HFFc6 (cell line): ENCODE results near the gene EPAS1. TPM values are rescaled to one million over a fixed set of nuclear protein-coding genes. Genes with fewer than 3 reads are reported as not detected.

ENCODE experiments used
- DNase-seq: peaks from one replicate; pipeline ENCODE4 v3.0.0-alpha.2; 2018
- H3K27ac Mint-ChIP-seq: 2 replicates; pipeline ENCODE4 v1.8.0; 2020; ENCODE audit warnings: mild to moderate bottlenecking, mixed read lengths
- H3K27me3 Mint-ChIP-seq: 2 replicates; pipeline ENCODE4 v1.8.0; 2021; ENCODE audit warnings: mild to moderate bottlenecking, moderate library complexity, mixed read lengths; ENCODE audit not compliant: insufficient read depth
- H3K36me3 Mint-ChIP-seq: 2 replicates; pipeline ENCODE4 v1.8.0; 2021; ENCODE audit warnings: low read depth, mixed read lengths
- H3K4me1 Mint-ChIP-seq: 2 replicates; pipeline ENCODE4 v1.8.0; 2020; ENCODE audit warnings: low read depth, mixed read lengths
- H3K4me3 Mint-ChIP-seq: 2 replicates; pipeline ENCODE4 v1.8.0; 2020; ENCODE audit warnings: mild to moderate bottlenecking, moderate library complexity, mixed read lengths
- H3K9me3 Mint-ChIP-seq: 2 replicates; pipeline ENCODE4 v1.8.0; 2020; ENCODE audit warnings: mild to moderate bottlenecking, mixed read lengths
- total RNA-seq, 6 experiments: library from RNA; stranded (reverse); fragmentation: NEBNext Ultra II Directional; extraction: Animal tissue kit (Norgen Biotek cat#: 25700); gene quantifications; 2 replicates in 1 of 6; 3 replicates in 5 of 6; pipeline ENCODE4 v1.2.3, GENCODE V29; 2021
- TF ChIP-seq, protein P1 (sequence below): fragments of 200-600 bp; sonication (generic); IDR thresholded peaks from 2 replicates; pipeline ENCODE4 v1.5.0; 2021; ENCODE audit warnings: antibody characterized with exemption, mild to moderate bottlenecking

EPAS1 gene
- total RNA-seq, 6 experiments from 2014 or later, result 93.5 to 115 (median 101) TPM

GRCh38 chr2:46320141-46320567, 22.9 kb downstream of the EPAS1 start:
- H3K27ac Mint-ChIP-seq, result no peak overlapping the region
- TF ChIP-seq, protein P1, sequence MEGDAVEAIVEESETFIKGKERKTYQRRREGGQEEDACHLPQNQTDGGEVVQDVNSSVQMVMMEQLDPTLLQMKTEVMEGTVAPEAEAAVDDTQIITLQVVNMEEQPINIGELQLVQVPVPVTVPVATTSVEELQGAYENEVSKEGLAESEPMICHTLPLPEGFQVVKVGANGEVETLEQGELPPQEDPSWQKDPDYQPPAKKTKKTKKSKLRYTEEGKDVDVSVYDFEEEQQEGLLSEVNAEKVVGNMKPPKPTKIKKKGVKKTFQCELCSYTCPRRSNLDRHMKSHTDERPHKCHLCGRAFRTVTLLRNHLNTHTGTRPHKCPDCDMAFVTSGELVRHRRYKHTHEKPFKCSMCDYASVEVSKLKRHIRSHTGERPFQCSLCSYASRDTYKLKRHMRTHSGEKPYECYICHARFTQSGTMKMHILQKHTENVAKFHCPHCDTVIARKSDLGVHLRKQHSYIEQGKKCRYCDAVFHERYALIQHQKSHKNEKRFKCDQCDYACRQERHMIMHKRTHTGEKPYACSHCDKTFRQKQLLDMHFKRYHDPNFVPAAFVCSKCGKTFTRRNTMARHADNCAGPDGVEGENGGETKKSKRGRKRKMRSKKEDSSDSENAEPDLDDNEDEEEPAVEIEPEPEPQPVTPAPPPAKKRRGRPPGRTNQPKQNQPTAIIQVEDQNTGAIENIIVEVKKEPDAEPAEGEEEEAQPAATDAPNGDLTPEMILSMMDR, result no peak
- H3K4me1 Mint-ChIP-seq, result peaks cover 77% of the 10 kb centered on the region
- H3K36me3 Mint-ChIP-seq, result peaks cover 12% of the 10 kb centered on the region
- no peak for DNase-seq
- H3K9me3 Mint-ChIP-seq, result 0 out of 2 replicates have a peak, but pooled peaks cover 6% of the 10 kb centered on the region
- no peaks in the 10 kb centered on the region; the same call in 1 of the 2 replicates for H3K27me3 Mint-ChIP-seq
- peak overlapping the region; percentile 4; the same call in 1 of the 2 replicates for H3K4me3 Mint-ChIP-seq

DNA sequence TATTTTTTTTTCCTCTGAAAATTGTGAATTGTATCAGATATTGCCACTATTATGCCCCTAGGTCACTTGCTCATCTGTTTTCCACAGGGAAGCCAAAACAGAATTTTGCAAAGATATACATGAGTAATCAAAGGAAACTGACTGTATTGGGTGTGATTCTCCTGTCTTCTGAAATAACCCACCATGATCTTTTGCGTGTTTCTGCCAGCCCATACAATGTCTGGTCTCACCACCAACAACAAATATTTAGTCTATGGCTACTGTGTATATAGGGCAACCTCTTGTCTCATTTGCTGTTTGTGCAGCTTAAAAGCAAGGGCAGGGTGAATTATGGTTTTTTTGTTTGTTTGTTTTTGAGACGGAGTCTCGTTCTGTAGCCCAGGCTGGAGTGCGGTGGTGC, 26.5 kb downstream of the EPAS1 start:
- DNase-seq, result no peak
- no peaks in the 10 kb centered on the region for H3K9me3 Mint-ChIP-seq
- no peaks in the 10 kb centered on the region; the same call in 1 of the 2 replicates for H3K36me3 Mint-ChIP-seq
- peaks cover 2% of the 10 kb centered on the region for H3K27me3 Mint-ChIP-seq
- peaks cover 81% of the 10 kb centered on the region for H3K4me1 Mint-ChIP-seq
- TF ChIP-seq, protein P1, result no peak
- H3K4me3 Mint-ChIP-seq, result no peak overlapping the region
- no peak overlapping the region for H3K27ac Mint-ChIP-seq

GRCh38 chr2:46325182-46325928, 28.1 kb downstream of the EPAS1 start:
- H3K27ac Mint-ChIP-seq, result peak overlapping the region; percentile 88
- H3K4me3 Mint-ChIP-seq, result no peak overlapping the region; the same call in 1 of the 2 replicates
- peaks cover 2% of the 10 kb centered on the region for H3K27me3 Mint-ChIP-seq
- TF ChIP-seq, protein P1, result no peak
- no peaks in the 10 kb centered on the region; the same call in 1 of the 2 replicates for H3K36me3 Mint-ChIP-seq
- DNase-seq, result peak; percentile 83
- H3K9me3 Mint-ChIP-seq, result no peaks in the 10 kb centered on the region
- peaks cover 83% of the 10 kb centered on the region for H3K4me1 Mint-ChIP-seq

GRCh38 chr2:46326231-46326980, 29.2 kb downstream of the EPAS1 start:
- no peak for DNase-seq
- H3K27ac Mint-ChIP-seq, result peak overlapping the region; percentile 11; the same call in 1 of the 2 replicates
- H3K27me3 Mint-ChIP-seq, result peaks cover 2% of the 10 kb centered on the region
- peaks cover 91% of the 10 kb centered on the region for H3K4me1 Mint-ChIP-seq
- no peaks in the 10 kb centered on the region for H3K9me3 Mint-ChIP-seq
- TF ChIP-seq, protein P1, result no peak
- no peaks in the 10 kb centered on the region; the same call in 1 of the 2 replicates for H3K36me3 Mint-ChIP-seq
- H3K4me3 Mint-ChIP-seq, result no peak overlapping the region

GRCh38 chr2:46327627-46328026, 30.4 kb downstream of the EPAS1 start:
- TF ChIP-seq, protein P1, result peak; percentile 52; the same call in 1 of the 2 replicates
- H3K9me3 Mint-ChIP-seq, result no peaks in the 10 kb centered on the region
- no peaks in the 10 kb centered on the region; the same call in 1 of the 2 replicates for H3K36me3 Mint-ChIP-seq
- H3K4me1 Mint-ChIP-seq, result peaks cover 94% of the 10 kb centered on the region
- no peak for DNase-seq
- no peak overlapping the region for H3K4me3 Mint-ChIP-seq
- H3K27me3 Mint-ChIP-seq, result peaks cover 2% of the 10 kb centered on the region
- H3K27ac Mint-ChIP-seq, result no peak overlapping the region
